ENCODE results near the gene VAX1.

DNA sequence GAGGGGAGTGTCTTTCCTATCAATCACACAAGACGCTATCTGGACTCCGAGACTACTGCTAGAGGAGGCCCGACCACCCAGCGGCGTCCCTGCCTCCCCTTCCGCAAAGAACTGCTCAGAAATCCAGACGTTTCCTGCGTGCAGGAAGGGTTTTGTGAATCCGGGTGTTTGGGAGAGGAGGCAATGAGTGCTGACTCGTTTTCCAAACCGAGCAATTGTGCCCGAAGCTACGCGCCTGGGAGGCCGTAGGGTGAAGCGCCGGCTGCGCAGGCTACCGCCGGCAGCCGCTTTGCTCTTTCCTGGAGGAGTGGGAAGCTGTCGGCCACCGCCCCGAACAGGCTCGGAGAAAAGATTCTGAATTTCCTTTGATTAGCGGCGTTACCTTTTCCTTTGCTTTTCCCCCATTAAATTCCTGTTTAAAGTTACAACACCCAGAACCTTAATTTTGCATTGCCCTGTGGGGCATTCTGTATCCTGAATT, 5.3 kb downstream of the VAX1 start:
- TF ChIP-seq, protein P1, sequence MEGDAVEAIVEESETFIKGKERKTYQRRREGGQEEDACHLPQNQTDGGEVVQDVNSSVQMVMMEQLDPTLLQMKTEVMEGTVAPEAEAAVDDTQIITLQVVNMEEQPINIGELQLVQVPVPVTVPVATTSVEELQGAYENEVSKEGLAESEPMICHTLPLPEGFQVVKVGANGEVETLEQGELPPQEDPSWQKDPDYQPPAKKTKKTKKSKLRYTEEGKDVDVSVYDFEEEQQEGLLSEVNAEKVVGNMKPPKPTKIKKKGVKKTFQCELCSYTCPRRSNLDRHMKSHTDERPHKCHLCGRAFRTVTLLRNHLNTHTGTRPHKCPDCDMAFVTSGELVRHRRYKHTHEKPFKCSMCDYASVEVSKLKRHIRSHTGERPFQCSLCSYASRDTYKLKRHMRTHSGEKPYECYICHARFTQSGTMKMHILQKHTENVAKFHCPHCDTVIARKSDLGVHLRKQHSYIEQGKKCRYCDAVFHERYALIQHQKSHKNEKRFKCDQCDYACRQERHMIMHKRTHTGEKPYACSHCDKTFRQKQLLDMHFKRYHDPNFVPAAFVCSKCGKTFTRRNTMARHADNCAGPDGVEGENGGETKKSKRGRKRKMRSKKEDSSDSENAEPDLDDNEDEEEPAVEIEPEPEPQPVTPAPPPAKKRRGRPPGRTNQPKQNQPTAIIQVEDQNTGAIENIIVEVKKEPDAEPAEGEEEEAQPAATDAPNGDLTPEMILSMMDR (conservative IDR thresholded peaks at IDR 0.05 in 1 of 2, IDR thresholded peaks at IDR 0.05 in 1 of 2; ENCODE audit: low read depth in 1 of 2, low read length in 2 of 2), result no peak
- TF ChIP-seq EZH2 (IDR thresholded peaks at IDR 0.05; ENCODE audit: low read length, missing control alignments), result peak; percentile 92

Data from fibroblast of lung (primary cell).